HUES48 (cell line): ENCODE data around the gene C1orf198.

Experiments
- H3K27ac ChIP-seq: one replicate; pipeline ENCODE4 v1.7.0; 2013; ENCODE audit warnings: low read depth, low read length, inconsistent platforms
- H3K27me3 ChIP-seq: 2 replicates; pipeline ENCODE4 v1.6.1; 2013; ENCODE audit warnings: mild to moderate bottlenecking, low read length; ENCODE audit not compliant: control insufficient read depth, insufficient read depth
- H3K36me3 ChIP-seq: 2 replicates; pipeline ENCODE4 v1.6.1; 2013; ENCODE audit warnings: low read length; ENCODE audit not compliant: control insufficient read depth, insufficient read depth
- H3K4me1 ChIP-seq: 2 replicates; pipeline ENCODE4 v1.6.1; 2013; ENCODE audit warnings: mild to moderate bottlenecking, low read length; ENCODE audit not compliant: control insufficient read depth, insufficient read depth
- H3K4me3 ChIP-seq: 2 replicates; pipeline ENCODE4 v1.5.1; 2013; ENCODE audit warnings: mild to moderate bottlenecking, low read depth, low read length
- H3K9ac ChIP-seq: 2 replicates; pipeline ENCODE4 v1.6.1; 2013; ENCODE audit warnings: mild to moderate bottlenecking, low read depth, low read length, moderate library complexity
- H3K9me3 ChIP-seq: 2 replicates; pipeline ENCODE4 v1.6.1; 2013; ENCODE audit warnings: low read length; ENCODE audit not compliant: control insufficient read depth, insufficient read depth

Gene C1orf198

GRCh38 chr1:230902349-230902923, 34.1 kb upstream of the C1orf198 start:
- Histone ChIP-seq H3K9ac (no peak overlapping the region), H3K9me3 (no peaks in the 10 kb centered on the region), H3K36me3 (peaks cover 8% of the 10 kb centered on the region), H3K27me3 (no peaks in the 10 kb centered on the region), H3K27ac (no peak overlapping the region), H3K4me1 (no peaks in the 10 kb centered on the region), H3K4me3 (no peak overlapping the region)

DNA sequence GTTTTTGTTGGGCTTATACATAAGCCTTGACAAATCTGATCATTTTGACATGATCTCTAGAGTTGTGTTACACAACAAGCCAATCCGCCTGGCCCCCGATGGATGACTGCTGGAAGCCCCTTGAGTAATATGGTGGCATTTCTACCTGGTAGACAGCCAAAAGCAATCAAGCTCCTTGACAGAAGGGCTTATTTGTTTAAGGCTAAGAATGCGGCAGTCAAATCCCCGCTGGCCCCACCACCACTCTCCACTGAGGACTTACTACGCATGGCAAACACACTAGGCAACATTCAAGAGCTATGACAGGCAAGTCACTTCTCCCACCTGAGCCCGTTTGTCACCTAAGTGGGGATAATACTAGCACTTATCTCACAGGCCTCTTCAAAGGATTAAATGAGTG, 33.4 kb upstream of the C1orf198 start:
- Histone ChIP-seq H3K9ac (no peak overlapping the region), H3K27me3 (no peaks in the 10 kb centered on the region), H3K36me3 (peaks cover 8% of the 10 kb centered on the region), H3K27ac (no peak overlapping the region), H3K9me3 (no peaks in the 10 kb centered on the region), H3K4me1 (no peaks in the 10 kb centered on the region), H3K4me3 (no peak overlapping the region)

DNA sequence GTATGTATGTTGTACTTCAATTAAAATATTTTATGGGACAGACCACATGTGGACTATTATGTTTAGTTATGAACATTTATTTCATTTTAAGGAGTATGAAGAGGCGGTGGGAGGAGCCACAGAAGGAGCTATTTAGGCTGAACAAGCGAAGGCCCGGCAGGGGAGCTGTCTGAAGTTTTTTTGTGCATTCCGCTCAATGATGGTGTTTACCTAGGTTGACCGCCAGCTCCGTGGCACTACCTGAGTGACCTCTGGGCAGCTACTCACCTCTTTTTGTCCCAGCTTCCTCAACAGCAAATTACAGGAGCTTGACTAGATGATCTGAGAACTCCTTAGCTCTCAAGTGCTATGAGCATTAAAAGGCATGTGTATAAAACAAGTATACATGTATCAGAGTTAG, 32.7 kb upstream of the C1orf198 start:
- no peaks in the 10 kb centered on the region for H3K9me3 ChIP-seq
- H3K27me3 ChIP-seq, result no peaks in the 10 kb centered on the region
- H3K9ac ChIP-seq, result no peak overlapping the region
- peaks cover 3% of the 10 kb centered on the region; the same call in 1 of the 2 replicates for H3K36me3 ChIP-seq
- no peaks in the 10 kb centered on the region for H3K4me1 ChIP-seq
- H3K4me3 ChIP-seq, result no peak overlapping the region
- H3K27ac ChIP-seq, result no peak overlapping the region

DNA sequence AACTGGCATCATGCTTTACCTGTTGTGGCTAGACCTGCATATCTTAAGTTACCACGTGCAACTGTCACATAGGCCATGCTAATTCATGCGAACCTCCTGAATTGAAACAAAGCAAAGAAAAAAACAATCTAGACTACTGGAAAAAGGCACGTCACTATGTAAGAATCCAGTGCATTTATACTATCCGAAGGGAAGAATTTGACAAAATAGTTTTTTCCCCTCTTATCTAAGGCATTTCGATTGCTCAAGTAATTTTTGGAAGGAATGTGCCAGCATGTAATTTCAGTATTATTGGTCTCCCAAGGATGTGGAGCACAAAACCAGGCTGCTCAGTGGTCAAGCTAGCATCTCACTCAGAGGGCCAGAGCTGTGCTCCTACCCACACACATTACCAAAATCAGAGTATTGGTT, 31.5 kb upstream of the C1orf198 start:
- H3K27ac ChIP-seq, result no peak overlapping the region
- no peak overlapping the region for H3K4me3 ChIP-seq
- H3K36me3 ChIP-seq, result no peaks in the 10 kb centered on the region
- H3K9ac ChIP-seq, result no peak overlapping the region
- no peaks in the 10 kb centered on the region for H3K9me3 ChIP-seq
- H3K4me1 ChIP-seq, result no peaks in the 10 kb centered on the region
- H3K27me3 ChIP-seq, result no peaks in the 10 kb centered on the region

GRCh38 chr1:230898748-230899147, 30.4 kb upstream of the C1orf198 start:
- no peak overlapping the region for H3K4me3 ChIP-seq
- no peaks in the 10 kb centered on the region for H3K9me3 ChIP-seq
- no peak overlapping the region for H3K9ac ChIP-seq
- no peaks in the 10 kb centered on the region for H3K4me1 ChIP-seq
- H3K27ac ChIP-seq, result no peak overlapping the region
- H3K27me3 ChIP-seq, result no peaks in the 10 kb centered on the region
- H3K36me3 ChIP-seq, result no peaks in the 10 kb centered on the region

DNA sequence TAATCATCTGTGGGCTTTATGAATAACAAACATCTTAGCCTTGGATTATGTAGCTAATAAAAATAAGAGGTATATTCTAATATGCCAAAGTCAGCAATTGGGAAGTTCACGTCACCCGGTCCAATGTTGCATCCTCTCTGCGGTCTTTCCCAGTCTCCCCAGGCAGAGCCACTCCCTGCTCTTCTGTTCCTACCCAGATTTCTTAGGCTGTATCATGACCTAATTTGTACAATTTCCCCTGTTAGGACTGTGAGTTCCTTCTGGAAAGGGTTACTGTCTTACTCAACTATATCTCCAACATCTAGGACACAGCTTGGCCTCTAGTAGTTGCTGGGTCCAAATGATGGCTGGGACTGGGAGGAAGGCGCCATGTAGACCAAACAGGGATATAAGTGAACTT, 29.8 kb upstream of the C1orf198 start:
- H3K27ac ChIP-seq, result no peak overlapping the region
- H3K4me3 ChIP-seq, result no peak overlapping the region
- H3K36me3 ChIP-seq, result no peaks in the 10 kb centered on the region
- H3K9ac ChIP-seq, result no peak overlapping the region
- H3K4me1 ChIP-seq, result no peaks in the 10 kb centered on the region
- H3K27me3 ChIP-seq, result no peaks in the 10 kb centered on the region
- no peaks in the 10 kb centered on the region for H3K9me3 ChIP-seq

DNA sequence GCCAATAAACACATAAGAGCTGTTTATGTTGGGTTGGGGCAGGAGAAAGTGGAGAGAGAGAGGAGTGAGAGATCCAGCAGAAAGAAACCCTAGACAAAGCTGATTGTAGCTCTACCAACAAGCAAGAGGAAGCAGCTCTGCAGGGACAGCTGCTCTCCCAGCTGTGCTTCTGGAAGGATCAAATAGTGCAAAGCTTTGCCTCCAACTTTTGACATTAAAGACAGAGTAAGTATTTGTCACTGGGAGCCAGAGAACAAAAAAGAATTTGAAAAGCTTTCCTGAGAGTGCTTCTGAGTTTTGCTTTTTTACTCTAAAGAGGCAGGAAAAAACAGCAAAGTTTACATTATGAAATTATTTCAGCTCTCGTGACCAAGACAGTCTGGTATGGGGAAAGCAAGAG, 28.5 kb upstream of the C1orf198 start:
- no peak overlapping the region for H3K9ac ChIP-seq
- no peaks in the 10 kb centered on the region for H3K4me1 ChIP-seq
- no peak overlapping the region for H3K4me3 ChIP-seq
- no peak overlapping the region for H3K27ac ChIP-seq
- no peaks in the 10 kb centered on the region for H3K36me3 ChIP-seq
- no peaks in the 10 kb centered on the region for H3K9me3 ChIP-seq
- H3K27me3 ChIP-seq, result no peaks in the 10 kb centered on the region

- Histone ChIP-seq H3K9me3 (no peaks in the 10 kb centered on the region), H3K4me3 (no peak overlapping the region), H3K9ac (no peak overlapping the region), H3K27me3 (no peaks in the 10 kb centered on the region), H3K36me3 (no peaks in the 10 kb centered on the region), H3K27ac (no peak overlapping the region), H3K4me1 (no peaks in the 10 kb centered on the region)
Observed at GRCh38 chr1:230895452-230895851, 27.1 kb upstream of the C1orf198 start.

DNA sequence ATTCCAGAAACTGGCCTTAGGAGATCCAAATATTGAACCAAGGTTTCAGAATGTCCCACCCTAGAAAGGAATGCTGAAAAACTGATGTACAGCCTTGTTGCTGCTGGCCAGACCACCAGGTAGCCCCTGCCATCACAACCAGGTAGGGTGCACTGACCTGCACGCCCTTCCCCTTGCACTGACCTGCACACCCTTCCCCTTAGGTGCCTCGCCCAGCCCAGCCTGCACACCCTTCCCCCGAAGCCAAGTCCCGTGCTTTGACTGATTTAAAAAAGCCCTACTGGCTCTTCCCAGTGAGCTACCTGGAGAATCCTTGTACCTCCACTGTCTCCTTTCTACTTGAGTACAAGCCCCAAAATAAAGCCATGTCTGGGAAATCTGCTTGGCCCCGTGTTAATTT, 26.3 kb upstream of the C1orf198 start:
- H3K4me1 ChIP-seq, result no peaks in the 10 kb centered on the region
- H3K4me3 ChIP-seq, result no peak overlapping the region
- no peaks in the 10 kb centered on the region for H3K36me3 ChIP-seq
- H3K9me3 ChIP-seq, result no peaks in the 10 kb centered on the region
- no peaks in the 10 kb centered on the region for H3K27me3 ChIP-seq
- no peak overlapping the region for H3K9ac ChIP-seq
- no peak overlapping the region for H3K27ac ChIP-seq

DNA sequence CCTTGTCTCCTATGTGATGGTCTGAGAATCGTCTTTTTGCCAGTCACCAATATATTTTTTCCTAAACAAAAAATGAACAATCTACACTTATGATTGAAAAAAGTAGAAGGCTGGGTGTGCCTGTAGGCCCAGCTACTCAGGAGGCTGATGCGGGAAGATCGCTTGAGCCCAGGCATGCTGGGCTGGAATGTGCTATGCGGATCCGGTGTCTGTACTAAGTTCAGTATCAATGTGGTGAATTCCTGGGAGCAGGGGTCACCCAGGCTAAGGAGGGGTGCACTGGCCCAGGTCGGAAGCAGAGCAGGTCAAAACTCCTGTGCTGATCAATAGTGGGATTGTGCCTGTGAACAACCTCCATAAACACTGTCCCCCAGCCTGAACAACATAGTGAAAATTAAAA, 25.7 kb upstream of the C1orf198 start:
- Histone ChIP-seq H3K27ac (no peak overlapping the region), H3K9ac (no peak overlapping the region), H3K4me3 (no peak overlapping the region), H3K27me3 (no peaks in the 10 kb centered on the region), H3K36me3 (no peaks in the 10 kb centered on the region), H3K9me3 (no peaks in the 10 kb centered on the region), H3K4me1 (no peaks in the 10 kb centered on the region)

- H3K36me3 ChIP-seq, result no peaks in the 10 kb centered on the region
Observed at GRCh38 chr1:230892018-230892491, 23.7 kb upstream of the C1orf198 start.

DNA sequence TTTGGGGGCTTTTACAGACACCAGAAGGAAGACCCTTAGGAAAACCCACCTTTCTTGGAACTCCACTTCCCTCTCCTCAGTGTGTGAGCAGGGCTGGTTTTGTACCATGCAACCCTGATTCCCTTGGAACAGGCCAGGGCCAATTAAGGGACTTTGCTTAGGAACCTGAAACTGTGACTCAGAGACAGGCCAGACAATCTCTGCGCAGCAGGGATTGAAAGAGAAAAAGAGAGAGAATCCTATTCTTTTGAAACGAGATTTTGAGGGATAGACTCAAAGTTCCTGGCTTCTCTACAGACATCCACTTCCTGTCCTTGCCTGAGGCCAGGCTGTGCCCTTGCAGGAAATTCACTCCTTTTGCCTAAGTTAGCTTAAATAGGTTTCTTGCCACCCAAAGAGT, 23.1 kb upstream of the C1orf198 start:
- Histone ChIP-seq H3K4me1 (no peaks in the 10 kb centered on the region), H3K36me3 (no peaks in the 10 kb centered on the region), H3K9ac (no peak overlapping the region), H3K27me3 (no peaks in the 10 kb centered on the region), H3K9me3 (no peaks in the 10 kb centered on the region), H3K27ac (no peak overlapping the region), H3K4me3 (no peak overlapping the region)

More at GRCh38 chr1:230892018-230892491, 23.7 kb upstream of the C1orf198 start:
- Histone ChIP-seq H3K9ac (no peak overlapping the region), H3K4me1 (no peaks in the 10 kb centered on the region), H3K9me3 (no peaks in the 10 kb centered on the region), H3K27me3 (no peaks in the 10 kb centered on the region), H3K4me3 (no peak overlapping the region), H3K27ac (no peak overlapping the region)
